PC-3 (cell line): ENCODE measurements around the gene BTAF1.

ENCODE experiments used
- CTCF ChIP-seq: fragments of 300-600 bp; sonication (generic); conservative IDR thresholded peaks from 2 replicates; pipeline ENCODE4 v1.5.1; 2017; ENCODE audit warnings: antibody characterized with exemption, low read depth, mild to moderate bottlenecking, low read length
- EZH2phosphoT487 ChIP-seq: fragments of 300-600 bp; sonication (generic); IDR thresholded peaks from 2 replicates; pipeline ENCODE4 v1.6.1; 2018; ENCODE audit warnings: mild to moderate bottlenecking, antibody characterized with exemption, low read length, borderline replicate concordance

- TF ChIP-seq EZH2phosphoT487 = no peak
- TF ChIP-seq CTCF = no peak
Measured at GRCh38 chr10:92068900-92069299, 145.3 kb downstream of the BTAF1 start.
